Suprapubic skin (tissue), 4 donors: ENCODE data around the gene ATP2A1.

Source experiments
- CTCF ChIP-seq, 2 donors: fragments of 200-600 bp in 1 of 2; fragments of 450-650 bp in 1 of 2; sonication (generic) in 1 of 2; IDR thresholded peaks; one replicate each; pipeline ENCODE4 v1.5.1; 2016 to 2019; ENCODE audit warnings: antibody characterized with exemption in 2 of 2, mild to moderate bottlenecking in 1 of 2, moderate library complexity in 1 of 2
- EP300 ChIP-seq: sonication (generic); formaldehyde crosslinking; IDR thresholded peaks from one replicate; pipeline ENCODE4 v1.6.1; 2017; ENCODE audit warnings: antibody characterized with exemption
- POLR2A ChIP-seq, 2 donors: fragments of 450-650 bp; IDR thresholded peaks; one replicate each; pipeline ENCODE4 v1.6.1; 2017; ENCODE audit warnings: antibody characterized with exemption in 2 of 2, mild to moderate bottlenecking in 2 of 2, moderate library complexity in 2 of 2
- POLR2AphosphoS5 ChIP-seq, 3 donors: sonication (generic); formaldehyde crosslinking; IDR thresholded peaks; one replicate each; pipeline ENCODE4 v1.6.1; 2017; ENCODE audit warnings: antibody characterized with exemption in 3 of 3

GRCh38 chr16:28897826-28898225, 19.5 kb downstream of the ATP2A1 start:
- TF ChIP-seq POLR2AphosphoS5 (IDR thresholded peaks at IDR 0.05) (no peak), CTCF (IDR thresholded peaks at IDR 0.05) (no peak), POLR2A (IDR thresholded peaks at IDR 0.05) (no peak), EP300 (no peak)
